Neural cell (in vitro differentiated cells): ENCODE results near the gene TRAF5.

Experiments
- EP300 ChIP-seq: fragments of 450-650 bp; conservative IDR thresholded peaks from 2 replicates; pipeline ENCODE4 v1.6.1; 2014; ENCODE audit warnings: antibody characterized with exemption, mild to moderate bottlenecking, moderate library complexity; ENCODE audit not compliant: poor library complexity, severe bottlenecking
- EZH2 ChIP-seq: fragments of 200-600, 300-800 bp; shearing (Covaris generic), sonication (generic); IDR thresholded peaks from 2 replicates; pipeline ENCODE4 v1.6.1; 2014; ENCODE audit warnings: antibody characterized with exemption, low read length, borderline replicate concordance, mild to moderate bottlenecking; ENCODE audit not compliant: insufficient read depth, poor library complexity, severe bottlenecking
- POLR2AphosphoS5 ChIP-seq: IDR thresholded peaks from 2 replicates; pipeline ENCODE4 v1.6.1; 2012
- RAD21 ChIP-seq: fragments of 450-650 bp; conservative IDR thresholded peaks from 2 replicates; pipeline ENCODE4 v1.6.1; 2014; ENCODE audit warnings: antibody characterized with exemption, mild to moderate bottlenecking, moderate library complexity
- SMC3 ChIP-seq: fragments of 450-650 bp; conservative IDR thresholded peaks from 2 replicates; pipeline ENCODE4 v1.6.1; 2014; ENCODE audit warnings: antibody characterized with exemption, mild to moderate bottlenecking, moderate library complexity; ENCODE audit not compliant: poor library complexity
- TAF1 ChIP-seq: IDR thresholded peaks from 2 replicates; pipeline ENCODE4 v1.6.1; 2012; ENCODE audit warnings: low read depth
- TF ChIP-seq, protein P1 (sequence below): fragments of 450-650 bp; IDR thresholded peaks from 2 replicates; pipeline ENCODE4 v1.5.1; 2014; ENCODE audit warnings: antibody characterized with exemption, mild to moderate bottlenecking, moderate library complexity; ENCODE audit not compliant: poor library complexity, severe bottlenecking

DNA sequence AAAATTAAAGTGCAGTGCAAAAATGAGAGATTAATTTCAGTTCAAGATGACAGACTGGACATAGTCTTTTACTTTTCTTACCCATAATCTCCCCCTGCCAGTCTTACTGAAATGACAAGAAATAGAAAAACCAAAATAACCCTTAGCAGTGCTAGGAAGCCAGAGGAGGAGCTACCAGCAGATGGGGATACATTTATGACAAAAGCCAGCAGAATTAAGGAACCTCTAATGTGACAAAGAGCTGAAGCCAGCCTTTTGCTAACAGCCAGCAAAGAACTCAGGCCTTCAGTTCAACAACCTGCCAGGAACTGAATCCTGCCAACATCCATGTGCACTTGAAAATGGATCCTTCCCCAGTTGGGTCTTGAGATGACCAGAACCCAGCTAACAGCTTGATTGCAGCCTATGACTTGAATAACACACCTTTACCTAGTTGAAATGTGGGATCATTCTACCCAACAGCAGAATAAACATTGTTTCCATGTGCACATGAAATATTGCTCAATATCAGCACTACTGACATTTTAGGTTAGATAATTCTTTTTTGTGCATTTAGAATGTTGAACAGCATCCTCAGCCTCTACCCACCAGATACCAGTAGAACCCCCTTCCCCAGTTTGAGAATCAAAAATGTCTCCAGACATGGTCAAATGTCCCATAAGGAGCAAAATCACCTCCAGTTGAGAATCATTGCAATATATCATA, 7.9 kb upstream of the TRAF5 start:
- TF ChIP-seq SMC3 (no peak), TAF1 (no peak), EZH2 (no peak), POLR2AphosphoS5 (no peak), EP300 (no peak), RAD21 (no peak)
- TF ChIP-seq, protein P1, sequence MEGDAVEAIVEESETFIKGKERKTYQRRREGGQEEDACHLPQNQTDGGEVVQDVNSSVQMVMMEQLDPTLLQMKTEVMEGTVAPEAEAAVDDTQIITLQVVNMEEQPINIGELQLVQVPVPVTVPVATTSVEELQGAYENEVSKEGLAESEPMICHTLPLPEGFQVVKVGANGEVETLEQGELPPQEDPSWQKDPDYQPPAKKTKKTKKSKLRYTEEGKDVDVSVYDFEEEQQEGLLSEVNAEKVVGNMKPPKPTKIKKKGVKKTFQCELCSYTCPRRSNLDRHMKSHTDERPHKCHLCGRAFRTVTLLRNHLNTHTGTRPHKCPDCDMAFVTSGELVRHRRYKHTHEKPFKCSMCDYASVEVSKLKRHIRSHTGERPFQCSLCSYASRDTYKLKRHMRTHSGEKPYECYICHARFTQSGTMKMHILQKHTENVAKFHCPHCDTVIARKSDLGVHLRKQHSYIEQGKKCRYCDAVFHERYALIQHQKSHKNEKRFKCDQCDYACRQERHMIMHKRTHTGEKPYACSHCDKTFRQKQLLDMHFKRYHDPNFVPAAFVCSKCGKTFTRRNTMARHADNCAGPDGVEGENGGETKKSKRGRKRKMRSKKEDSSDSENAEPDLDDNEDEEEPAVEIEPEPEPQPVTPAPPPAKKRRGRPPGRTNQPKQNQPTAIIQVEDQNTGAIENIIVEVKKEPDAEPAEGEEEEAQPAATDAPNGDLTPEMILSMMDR: no peak
